Ascending aorta (tissue), 2 donors: ENCODE measurements around the gene LSM12. TPM values are rescaled to one million over a fixed set of nuclear protein-coding genes. Genes with fewer than 3 reads are reported as not detected.
"Not testable (repeated sequence)": the region's sequence is repeated elsewhere in the genome, so short reads cannot be mapped to it uniquely, and the experiment has no call there.

Experiments used
- DNase-seq, 2 donors: peaks; one replicate each; pipeline ENCODE4 v3.0.0-alpha.2; 2019; ENCODE audit warnings: low spot score in 2 of 2
- H3K27ac ChIP-seq, 2 donors: fragments of 200-600 bp; sonication (generic); one replicate each; pipeline ENCODE4 v1.5.1; 2016 to 2017; ENCODE audit warnings: mild to moderate bottlenecking in 1 of 2
- H3K27me3 ChIP-seq: fragments of 200-600 bp; sonication (generic); one replicate; pipeline ENCODE4 v1.5.1; 2017
- H3K36me3 ChIP-seq, 2 donors: fragments of 200-600 bp; sonication (generic); one replicate each; pipeline ENCODE4 v1.5.1; 2016
- H3K4me1 ChIP-seq, 2 donors: fragments of 200-600 bp; sonication (generic); one replicate each; pipeline ENCODE4 v1.5.1; 2016 to 2017; ENCODE audit warnings: mild to moderate bottlenecking in 1 of 2
- H3K4me3 ChIP-seq, 2 donors: fragments of 200-600 bp; sonication (generic); one replicate each; pipeline ENCODE4 v1.5.1; 2016 to 2017; ENCODE audit warnings: mild to moderate bottlenecking in 1 of 2
- H3K9me3 ChIP-seq, 2 donors: fragments of 200-600 bp; sonication (generic); one replicate each; pipeline ENCODE4 v1.5.1; 2016
- intact Hi-C: fragments of 100-400 bp; cut with DNase I; formaldehyde crosslinking; loops from one replicate; pipeline ENCODE4 v1.15.1; 2023
- total RNA-seq: library from RNA; depleted of rRNA; stranded (reverse); fragments of >200 nt; gene quantifications from one replicate; pipeline ENCODE4 v1.1.0, GENCODE V29; 2016
- TF ChIP-seq, protein P1 (sequence below), 3 experiments: fragments of 200-600 bp in 2 of 3; fragments of 450-650 bp in 1 of 3; sonication (generic) in 2 of 3; IDR thresholded peaks; one replicate each; pipeline ENCODE4 v1.5.1; 2016 to 2019; ENCODE audit warnings: antibody characterized with exemption in 3 of 3, mild to moderate bottlenecking in 1 of 3, moderate library complexity in 1 of 3

LSM12 gene
- total RNA-seq, 1 donor from 2014 or later: 12.5 TPM

DNA sequence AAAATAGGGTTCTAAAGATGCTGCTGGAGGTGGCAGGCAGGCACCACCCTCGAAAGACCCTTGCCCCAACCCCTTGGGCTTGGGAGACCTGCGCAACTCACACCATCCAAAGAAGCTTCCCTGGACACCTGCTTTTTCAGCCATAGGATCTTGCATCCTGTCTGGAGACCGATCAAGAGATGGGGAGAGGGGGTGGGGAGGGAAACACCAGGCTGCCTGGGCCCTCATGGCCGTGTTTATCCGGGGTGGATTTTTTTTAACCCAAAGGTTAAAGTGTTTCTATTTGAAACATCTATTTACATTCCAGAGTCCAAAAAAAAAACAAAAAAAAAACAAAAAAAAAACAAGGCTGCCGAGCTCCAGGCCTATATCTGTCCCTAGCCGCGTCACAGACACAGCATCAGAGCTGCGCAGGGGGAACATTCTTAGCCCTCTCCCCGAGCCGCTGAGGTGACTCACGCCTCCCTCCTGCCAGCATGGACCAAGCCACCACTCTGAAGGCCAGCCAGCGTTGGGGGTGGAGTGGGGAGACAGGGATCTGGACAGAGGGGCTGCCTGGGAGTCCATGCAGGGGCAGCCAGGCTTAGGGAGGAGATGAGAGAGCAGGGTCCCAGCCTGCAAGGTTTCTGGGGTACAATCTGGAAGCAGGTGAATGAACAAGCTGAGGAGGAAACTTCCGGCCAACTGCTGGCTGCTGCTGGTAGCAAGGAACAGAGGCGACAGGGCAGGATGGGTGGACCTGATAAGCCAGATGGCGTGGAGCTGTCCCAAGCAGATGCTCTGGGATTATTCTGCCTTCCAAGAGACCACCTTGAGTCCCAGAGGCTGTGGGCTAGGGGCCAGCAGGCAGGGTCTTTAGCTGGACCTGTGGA lies 42.2 kb upstream of the LSM12 start:
- H3K27me3 ChIP-seq: no peaks in the 10 kb centered on the region
- peak overlapping the region; percentile 45 to 68 for H3K4me3 ChIP-seq
- peak; percentile 90 to 98 for DNase-seq
- H3K27ac ChIP-seq: peak overlapping the region; percentile 86 to 95
- peaks cover 11 to 12% of the 10 kb centered on the region in 2 donors for H3K36me3 ChIP-seq
- TF ChIP-seq, protein P1, sequence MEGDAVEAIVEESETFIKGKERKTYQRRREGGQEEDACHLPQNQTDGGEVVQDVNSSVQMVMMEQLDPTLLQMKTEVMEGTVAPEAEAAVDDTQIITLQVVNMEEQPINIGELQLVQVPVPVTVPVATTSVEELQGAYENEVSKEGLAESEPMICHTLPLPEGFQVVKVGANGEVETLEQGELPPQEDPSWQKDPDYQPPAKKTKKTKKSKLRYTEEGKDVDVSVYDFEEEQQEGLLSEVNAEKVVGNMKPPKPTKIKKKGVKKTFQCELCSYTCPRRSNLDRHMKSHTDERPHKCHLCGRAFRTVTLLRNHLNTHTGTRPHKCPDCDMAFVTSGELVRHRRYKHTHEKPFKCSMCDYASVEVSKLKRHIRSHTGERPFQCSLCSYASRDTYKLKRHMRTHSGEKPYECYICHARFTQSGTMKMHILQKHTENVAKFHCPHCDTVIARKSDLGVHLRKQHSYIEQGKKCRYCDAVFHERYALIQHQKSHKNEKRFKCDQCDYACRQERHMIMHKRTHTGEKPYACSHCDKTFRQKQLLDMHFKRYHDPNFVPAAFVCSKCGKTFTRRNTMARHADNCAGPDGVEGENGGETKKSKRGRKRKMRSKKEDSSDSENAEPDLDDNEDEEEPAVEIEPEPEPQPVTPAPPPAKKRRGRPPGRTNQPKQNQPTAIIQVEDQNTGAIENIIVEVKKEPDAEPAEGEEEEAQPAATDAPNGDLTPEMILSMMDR (IDR thresholded peaks at IDR 0.05): no peak
- intact Hi-C loops: loop anchor here (1.0 to 2.0 kb wide), 2 partner anchors 15 to 78 kb away; partner anchors contain the start of genes HDAC5 and TMUB2
- H3K9me3 ChIP-seq: no peaks in the 10 kb centered on the region
- H3K4me1 ChIP-seq: peaks cover 34 to 80% of the 10 kb centered on the region in 2 donors

GRCh38 chr17:44106801-44107200 lies 40.3 kb upstream of the LSM12 start:
- no peak for DNase-seq
- intact Hi-C loops: no loop called here
- H3K36me3 ChIP-seq: peaks cover 9 to 17% of the 10 kb centered on the region in 2 donors

DNA sequence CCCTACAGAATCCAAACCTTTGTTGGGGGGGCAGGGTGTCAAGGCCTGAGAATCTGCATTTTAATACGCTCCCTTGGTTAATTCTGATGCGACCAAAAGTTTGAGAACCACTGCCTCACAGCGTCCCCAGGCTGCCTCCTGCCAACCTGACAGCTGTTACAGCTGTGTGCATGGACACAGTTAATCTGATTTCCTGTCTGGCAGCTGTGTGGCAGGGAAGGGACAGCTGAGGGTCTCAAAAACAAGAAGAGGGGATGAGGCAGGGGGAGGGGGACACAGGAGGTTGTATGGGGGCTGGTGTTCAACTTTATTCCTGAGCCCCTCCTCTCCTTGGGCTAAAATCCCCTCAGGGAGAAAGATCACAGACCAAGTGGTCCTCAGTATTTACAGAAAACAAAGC lies 39.5 kb upstream of the LSM12 start:
- no peaks in the 10 kb centered on the region for H3K9me3 ChIP-seq
- H3K4me3 ChIP-seq: no peak overlapping the region
- no peaks in the 10 kb centered on the region for H3K27me3 ChIP-seq
- TF ChIP-seq, protein P1 (IDR thresholded peaks at IDR 0.05): no peak
- DNase-seq: no peak
- H3K36me3 ChIP-seq: peaks cover 9 to 22% of the 10 kb centered on the region in 2 donors
- H3K27ac ChIP-seq: peak overlapping the region; percentile 70
- intact Hi-C loops: no loop called here
- H3K4me1 ChIP-seq: peaks cover 26 to 66% of the 10 kb centered on the region in 2 donors

More at GRCh38 chr17:44106801-44107200, 40.3 kb upstream of the LSM12 start:
- TF ChIP-seq, protein P1 (IDR thresholded peaks at IDR 0.05): no peak
- H3K27ac ChIP-seq: peak overlapping the region; percentile 86 to 95
- H3K27me3 ChIP-seq: no peaks in the 10 kb centered on the region
- H3K4me1 ChIP-seq: peaks cover 30 to 67% of the 10 kb centered on the region in 2 donors
- H3K9me3 ChIP-seq: no peaks in the 10 kb centered on the region
- no peak overlapping the region for H3K4me3 ChIP-seq

- no peak overlapping the region for H3K4me3 ChIP-seq
- intact Hi-C loops: no loop called here
- H3K27me3 ChIP-seq: no peaks in the 10 kb centered on the region
- DNase-seq: no peak
- peak overlapping the region; percentile 70 for H3K27ac ChIP-seq
- H3K4me1 ChIP-seq: peaks cover 26 to 69% of the 10 kb centered on the region in 2 donors
- TF ChIP-seq, protein P1 (IDR thresholded peaks at IDR 0.05): no peak
- H3K9me3 ChIP-seq: no peaks in the 10 kb centered on the region
- peaks cover 9 to 22% of the 10 kb centered on the region in 2 donors for H3K36me3 ChIP-seq
These were observed 39.0 kb upstream of the LSM12 start for GRCh38 chr17:44105483-44105882.

DNA sequence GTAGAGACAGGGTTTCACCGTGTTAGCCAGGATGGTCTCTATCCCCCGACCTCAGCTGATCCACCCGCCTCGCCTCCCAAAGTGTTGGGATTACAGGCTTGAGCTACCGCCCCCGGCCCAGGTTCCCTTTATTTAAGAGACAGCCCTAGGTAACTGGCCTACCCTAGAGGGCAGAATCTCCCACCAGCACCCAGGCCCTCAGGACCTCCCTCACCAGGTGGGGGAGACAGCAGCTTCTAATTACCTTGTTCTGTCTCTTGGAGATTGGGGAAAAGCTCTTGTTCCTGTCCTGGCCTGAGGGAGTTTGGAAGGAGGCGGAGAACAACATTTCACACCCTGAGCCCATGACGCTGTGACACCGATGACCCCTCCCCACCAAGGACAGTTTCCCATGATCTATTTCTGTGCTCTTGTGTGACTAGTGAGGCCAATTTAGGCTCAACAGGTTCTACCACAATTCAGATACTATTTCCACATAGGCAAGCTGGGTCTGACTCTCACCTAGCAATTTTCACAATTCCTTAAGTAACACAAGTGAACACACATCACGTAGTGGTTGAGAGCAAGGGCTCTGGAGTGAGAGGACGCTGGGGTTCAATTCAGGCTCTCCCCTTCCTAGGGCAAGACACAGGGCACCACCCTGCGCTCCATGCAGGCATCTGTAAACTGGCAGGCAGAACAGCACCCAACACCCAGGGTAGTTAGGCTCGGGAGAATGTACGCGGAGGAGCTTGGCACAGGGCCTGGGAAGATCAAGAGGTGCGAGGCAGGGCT lies 36.6 kb upstream of the LSM12 start:
- DNase-seq: no peak
- no peaks in the 10 kb centered on the region for H3K9me3 ChIP-seq
- H3K4me1 ChIP-seq: peaks cover 13 to 56% of the 10 kb centered on the region in 2 donors
- H3K27me3 ChIP-seq: no peaks in the 10 kb centered on the region
- intact Hi-C loops: no loop called here
- peaks cover 9 to 26% of the 10 kb centered on the region in 2 donors for H3K36me3 ChIP-seq
- no peak overlapping the region for H3K4me3 ChIP-seq
- TF ChIP-seq, protein P1 (IDR thresholded peaks at IDR 0.05): no peak
- H3K27ac ChIP-seq: peak overlapping the region; percentile 28 to 51

DNA sequence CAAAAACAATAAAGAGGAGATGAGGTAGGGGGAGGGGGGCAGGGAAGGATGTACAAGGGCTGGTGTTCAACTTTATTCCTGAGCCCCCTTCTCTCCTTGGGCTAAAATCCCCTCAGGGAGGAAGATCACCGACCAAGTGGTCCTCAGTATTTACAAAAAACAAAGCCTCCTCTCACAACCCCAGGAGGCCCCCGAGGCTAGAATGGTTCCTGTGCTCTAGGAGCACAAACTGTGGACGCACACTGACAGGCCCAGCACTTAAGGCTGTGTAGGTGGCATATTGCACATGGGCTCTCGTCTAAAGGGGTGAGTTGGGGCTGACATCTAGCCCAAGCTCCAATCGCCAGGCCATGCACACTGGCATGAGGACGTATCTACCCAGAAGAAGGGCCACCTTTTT lies 35.4 kb upstream of the LSM12 start:
- Histone ChIP-seq H3K36me3 (peaks cover 9 to 26% of the 10 kb centered on the region in 2 donors), H3K4me1 (peaks cover 7 to 56% of the 10 kb centered on the region in 2 donors)
- intact Hi-C loops, H3K9me3 ChIP-seq, DNase-seq, H3K4me3 ChIP-seq, H3K27me3 ChIP-seq, H3K27ac ChIP-seq: not testable (repeated sequence)
